ENCODE data around the gene APBA2.

APBA2 gene

GRCh38 chr15:29035336-29036285 lies 149.8 kb downstream of the APBA2 start:
- TF ChIP-seq, protein P1, sequence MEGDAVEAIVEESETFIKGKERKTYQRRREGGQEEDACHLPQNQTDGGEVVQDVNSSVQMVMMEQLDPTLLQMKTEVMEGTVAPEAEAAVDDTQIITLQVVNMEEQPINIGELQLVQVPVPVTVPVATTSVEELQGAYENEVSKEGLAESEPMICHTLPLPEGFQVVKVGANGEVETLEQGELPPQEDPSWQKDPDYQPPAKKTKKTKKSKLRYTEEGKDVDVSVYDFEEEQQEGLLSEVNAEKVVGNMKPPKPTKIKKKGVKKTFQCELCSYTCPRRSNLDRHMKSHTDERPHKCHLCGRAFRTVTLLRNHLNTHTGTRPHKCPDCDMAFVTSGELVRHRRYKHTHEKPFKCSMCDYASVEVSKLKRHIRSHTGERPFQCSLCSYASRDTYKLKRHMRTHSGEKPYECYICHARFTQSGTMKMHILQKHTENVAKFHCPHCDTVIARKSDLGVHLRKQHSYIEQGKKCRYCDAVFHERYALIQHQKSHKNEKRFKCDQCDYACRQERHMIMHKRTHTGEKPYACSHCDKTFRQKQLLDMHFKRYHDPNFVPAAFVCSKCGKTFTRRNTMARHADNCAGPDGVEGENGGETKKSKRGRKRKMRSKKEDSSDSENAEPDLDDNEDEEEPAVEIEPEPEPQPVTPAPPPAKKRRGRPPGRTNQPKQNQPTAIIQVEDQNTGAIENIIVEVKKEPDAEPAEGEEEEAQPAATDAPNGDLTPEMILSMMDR (IDR thresholded peaks at IDR 0.05; ENCODE audit: control extremely low read depth, extremely low read depth, low read depth, missing control alignments): no peak
- POLR2A ChIA-PET: no interaction called here
- DNase-seq (ENCODE audit: extremely low spot score): no peak
- CTCF ChIA-PET: no interaction called here

DNA sequence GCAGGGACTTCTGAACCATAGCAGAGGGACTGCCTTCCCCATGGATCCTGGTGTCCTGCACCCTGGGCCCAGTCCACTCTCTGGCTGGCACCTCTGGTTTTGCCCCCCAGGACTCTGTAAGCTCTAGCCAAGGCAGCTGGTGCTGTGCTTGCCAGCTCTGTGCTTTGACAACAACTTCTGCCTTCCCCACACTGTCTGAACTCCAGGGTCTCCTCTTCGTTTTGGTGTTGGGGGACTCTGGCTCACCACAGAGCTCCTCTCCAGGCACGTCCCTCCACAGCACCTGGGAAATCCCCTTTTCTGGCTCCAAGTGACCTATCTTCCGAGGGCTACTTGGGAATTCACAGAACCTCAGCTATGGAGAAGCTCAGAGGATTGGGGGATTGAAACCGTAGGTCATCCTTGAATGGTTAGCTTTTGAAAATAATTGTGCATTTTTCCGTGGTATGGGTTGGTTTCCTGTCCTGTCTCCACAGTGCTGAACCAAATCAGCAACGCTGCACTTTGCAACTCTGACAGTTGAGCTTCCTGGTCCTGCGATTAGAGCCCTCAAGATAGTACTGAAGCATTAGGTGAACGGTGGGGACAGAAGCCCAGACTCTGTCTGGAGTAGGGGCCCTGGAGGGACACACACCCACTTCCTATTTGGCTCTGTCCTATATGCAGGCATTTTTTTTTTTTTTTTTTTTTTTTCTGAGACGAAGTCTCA lies 152.4 kb downstream of the APBA2 start:
- no peak for DNase-seq (ENCODE audit: extremely low spot score)
- POLR2A ChIA-PET: no interaction called here
- TF ChIP-seq, protein P1 (IDR thresholded peaks at IDR 0.05; ENCODE audit: control extremely low read depth, extremely low read depth, low read depth, missing control alignments): no peak
- CTCF ChIA-PET: no interaction called here

DNA sequence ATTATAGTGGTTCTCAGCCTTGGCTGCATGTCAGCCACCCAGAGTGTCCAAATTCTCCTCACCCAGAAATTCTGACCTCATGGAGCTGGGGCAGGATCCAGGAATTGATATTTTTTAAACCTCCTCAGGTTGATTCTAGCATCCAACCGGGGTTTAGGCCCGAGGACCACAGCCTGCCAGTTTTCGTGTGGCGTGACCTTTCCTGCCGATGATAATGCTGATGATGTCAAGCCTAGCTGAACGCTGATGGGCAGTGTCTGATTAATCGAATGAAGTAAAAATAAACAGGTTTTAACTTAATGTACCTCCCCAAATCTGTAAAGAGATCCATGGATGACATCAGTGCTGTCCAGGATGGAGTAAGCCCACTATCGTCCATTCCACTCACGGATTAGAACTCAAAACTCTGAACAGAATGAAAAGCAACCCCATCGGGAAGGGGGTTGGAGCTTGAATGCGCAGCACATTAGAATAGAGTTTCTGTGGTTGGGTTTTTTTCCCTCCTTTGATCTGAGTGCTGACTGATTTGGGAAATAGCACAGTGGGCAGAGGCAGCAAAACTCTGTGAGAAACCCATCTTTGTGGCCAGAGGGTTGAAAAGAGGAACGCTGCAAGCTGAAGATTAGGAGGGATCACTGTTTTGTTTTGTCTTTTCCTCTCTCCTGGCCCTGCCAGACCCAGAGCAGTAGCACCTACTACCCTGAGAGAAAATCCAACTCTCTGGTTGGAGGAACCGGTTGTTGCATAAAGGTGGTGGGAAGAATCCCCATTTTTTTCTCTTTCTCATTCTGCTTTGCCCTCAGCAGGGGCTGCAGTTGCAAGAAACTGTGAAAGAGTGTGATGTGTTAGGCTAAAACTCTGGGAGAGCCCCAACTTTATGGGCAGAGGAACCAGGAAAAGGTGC lies 153.9 kb downstream of the APBA2 start:
- no peak for DNase-seq (ENCODE audit: extremely low spot score)
- TF ChIP-seq, protein P1 (IDR thresholded peaks at IDR 0.05; ENCODE audit: control extremely low read depth, extremely low read depth, low read depth, missing control alignments): no peak
- ChIA-PET POLR2A (no interaction called here), CTCF (interaction anchor here (1.4 kb wide), 1 partner anchor 41 kb away, joined by 3 read pairs; no protein-coding TSS in a partner anchor)

DNA sequence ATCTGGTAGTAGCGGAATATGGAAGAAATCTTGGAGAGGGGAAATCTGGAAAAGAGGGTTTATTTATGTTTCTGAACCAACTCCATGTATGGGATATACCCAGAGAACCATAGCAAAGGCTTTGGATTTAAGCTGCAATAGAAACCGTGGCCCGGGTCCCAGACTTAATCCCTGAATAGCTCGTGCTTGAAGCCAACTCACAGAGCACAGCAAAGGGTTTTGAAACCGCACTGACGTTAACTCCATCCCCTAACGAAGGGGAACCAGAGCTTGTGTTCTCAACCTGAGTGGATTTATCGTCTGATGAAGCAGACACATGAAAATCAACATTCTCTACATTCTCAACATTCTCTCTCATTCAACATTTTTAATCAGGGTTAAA lies 154.6 kb downstream of the APBA2 start:
- ChIA-PET CTCF (interaction anchor here (1.4 kb wide), 1 partner anchor 40 kb away, joined by 3 read pairs; no protein-coding TSS in a partner anchor), POLR2A (no interaction called here)
- TF ChIP-seq, protein P1 (IDR thresholded peaks at IDR 0.05; ENCODE audit: control extremely low read depth, extremely low read depth, low read depth, missing control alignments): no peak
- DNase-seq (ENCODE audit: extremely low spot score): no peak

- CTCF ChIA-PET: no interaction called here
Observed at GRCh38 chr15:29043736-29044502, 158.1 kb downstream of the APBA2 start.

More at GRCh38 chr15:29043736-29044502, 158.1 kb downstream of the APBA2 start:
- no peak for DNase-seq (ENCODE audit: extremely low spot score)
- TF ChIP-seq, protein P1 (IDR thresholded peaks at IDR 0.05; ENCODE audit: control extremely low read depth, extremely low read depth, low read depth, missing control alignments): no peak
- POLR2A ChIA-PET: no interaction called here
